ENCODE data around the gene MGAT4B.

Gene MGAT4B

GRCh38 chr5:179768326-179769085 lies 38.2 kb downstream of the MGAT4B start:
- no peak for DNase-seq (ENCODE audit: low read depth)

- no peak for DNase-seq (ENCODE audit: low read depth)
Measured at GRCh38 chr5:179767496-179768100, 39.1 kb downstream of the MGAT4B start.

- no peak for DNase-seq (ENCODE audit: low read depth)
Measured at GRCh38 chr5:179766726-179767455, 39.8 kb downstream of the MGAT4B start.

- no peak for DNase-seq (ENCODE audit: low read depth)
Measured at GRCh38 chr5:179766021-179766725, 40.5 kb downstream of the MGAT4B start.

GRCh38 chr5:179765400-179765799 lies 41.3 kb downstream of the MGAT4B start:
- DNase-seq (ENCODE audit: low read depth), result no peak

GRCh38 chr5:179764056-179764455 lies 42.6 kb downstream of the MGAT4B start:
- DNase-seq (ENCODE audit: low read depth), result no peak

GRCh38 chr5:179763215-179763945 lies 43.3 kb downstream of the MGAT4B start:
- DNase-seq (ENCODE audit: low read depth), result no peak

GRCh38 chr5:179762781-179763176 lies 43.9 kb downstream of the MGAT4B start:
- DNase-seq (ENCODE audit: low read depth), result no peak

- DNase-seq (ENCODE audit: low read depth), result no peak
Measured at GRCh38 chr5:179762079-179762780, 44.4 kb downstream of the MGAT4B start.

GRCh38 chr5:179759581-179760551 lies 46.8 kb downstream of the MGAT4B start:
- no peak for DNase-seq (ENCODE audit: low read depth)

- no peak for DNase-seq (ENCODE audit: low read depth)
Measured at GRCh38 chr5:179758955-179759354, 47.7 kb downstream of the MGAT4B start.

GRCh38 chr5:179755022-179755421 lies 51.6 kb downstream of the MGAT4B start:
- DNase-seq (ENCODE audit: low read depth), result no peak

GRCh38 chr5:179753971-179754370 lies 52.7 kb downstream of the MGAT4B start:
- no peak for DNase-seq (ENCODE audit: low read depth)

GRCh38 chr5:179749857-179750508 lies 56.7 kb downstream of the MGAT4B start:
- DNase-seq (ENCODE audit: low read depth), result no peak

GRCh38 chr5:179747811-179748210 lies 58.9 kb downstream of the MGAT4B start:
- no peak for DNase-seq (ENCODE audit: low read depth)

All from stimulated activated CD8-positive, alpha-beta memory T cell treated with anti-CD3 and anti-CD28 coated beads, Interleukin-15, amount 100 ng/mL, for 24 hours (primary cell).